Measurements from ENCODE around the gene IQCB1. TPM values are rescaled to one million over a fixed set of nuclear protein-coding genes. Genes with fewer than 3 reads are reported as not detected.

Gene IQCB1
- total and polyA plus RNA-seq, 2 of the 8 experiments (the other 6 are each of a cell fraction or from before 2014, with no cell fraction given) = 21.7 to 31.2 TPM

- H3K9ac ChIP-seq (replicated peaks in 1 of 4; ENCODE audit: extremely low read depth in 1 of 4, low read depth in 3 of 4, low read length in 3 of 4) = no peak overlapping the region
- no peak overlapping the region for H2BK5ac ChIP-seq (ENCODE audit: low read depth, low read length)
- H4K91ac ChIP-seq (replicated peaks; ENCODE audit: insufficient read length, low read length) = no peak overlapping the region
- H4K8ac ChIP-seq (ENCODE audit: extremely low read depth, insufficient read depth, low read length) = no peak overlapping the region
- H4K20me1 ChIP-seq (replicated peaks in 1 of 2; ENCODE audit: control insufficient read depth in 1 of 2, insufficient read depth in 2 of 2, low read length in 2 of 2) = no peaks in the 10 kb centered on the region
- no peaks in the 10 kb centered on the region for H3K36me3 ChIP-seq (ENCODE audit: control insufficient read depth in 2 of 4, insufficient read depth in 4 of 4, low read length in 3 of 4)
- H2AK5ac ChIP-seq (ENCODE audit: low read depth, low read length) = no peak overlapping the region
- FAIRE-seq = no peak
- no peak overlapping the region for H3K4me2 ChIP-seq (ENCODE audit: insufficient read depth in 1 of 2, low read depth in 2 of 2, low read length in 2 of 2)
- no peak overlapping the region for H3K27ac ChIP-seq (ENCODE audit: low read depth, low read length)
- no peaks in the 10 kb centered on the region for H3K79me1 ChIP-seq (ENCODE audit: low read depth, low read length)
- no peak overlapping the region for H2BK20ac ChIP-seq (ENCODE audit: low read length)
- no peak for DNase-seq (ENCODE audit: low read depth in 1 of 2, low spot score in 2 of 2)
- H2BK15ac ChIP-seq (ENCODE audit: low read length) = no peak overlapping the region
- no peaks in the 10 kb centered on the region for H3K9me3 ChIP-seq (ENCODE audit: insufficient read depth in 2 of 2, low read depth in 1 of 2, low read length in 1 of 2)
- no peak overlapping the region for H2AFZ ChIP-seq (ENCODE audit: low read length)
- no peak overlapping the region for H2BK12ac ChIP-seq (ENCODE audit: low read depth, low read length)
- no peak overlapping the region for H3K4ac ChIP-seq (replicated peaks; ENCODE audit: insufficient read length, low read depth, low read length)
- H3K14ac ChIP-seq (ENCODE audit: insufficient read length) = no peak overlapping the region
- no peaks in the 10 kb centered on the region for H3K79me2 ChIP-seq (ENCODE audit: control insufficient read depth in 1 of 2, insufficient read depth in 2 of 2, low read length in 2 of 2)
- no peaks in the 10 kb centered on the region for H3K23me2 ChIP-seq (ENCODE audit: low read depth, low read length)
- no peak overlapping the region for H3K18ac ChIP-seq (ENCODE audit: extremely low read depth, low read length)
- no peak overlapping the region for H3K56ac ChIP-seq (replicated peaks; ENCODE audit: insufficient read length, low read depth, low read length)
- ChIA-PET CTCF (ENCODE audit: partially characterized antibody) (interaction anchor here (1.0 kb wide), 1 partner anchor 10 kb away, joined by 3 read pairs; no protein-coding TSS in a partner anchor), POLR2A (ENCODE audit: partially characterized antibody) (no interaction called here)
- no peak overlapping the region for H4K5ac ChIP-seq (ENCODE audit: insufficient read length, low read depth, low read length)
- H3K4me3 ChIP-seq (ENCODE audit: extremely low read depth in 1 of 4, insufficient read depth in 2 of 4, low read depth in 3 of 4, low read length in 4 of 4) = no peak overlapping the region
- no peak overlapping the region for H3K23ac ChIP-seq (ENCODE audit: insufficient read length)
- WGBS, 2 experiments (ENCODE audit: extremely low coverage in 1 of 2, insufficient coverage in 1 of 2, insufficient read length in 1 of 2, insufficient replicate concordance in 2 of 2, low coverage in 1 of 2, low lambda C conversion rate in 2 of 2, missing lambda C conversion rate in 1 of 2) = 92% methylated on average over 2 of the region's 2 CpGs; no CpG with 5 or more reads in 1 of the 2 experiments
- no peak overlapping the region for H2BK120ac ChIP-seq (replicated peaks; ENCODE audit: low read depth, low read length)
- no peaks in the 10 kb centered on the region for H3K4me1 ChIP-seq (replicated peaks in 1 of 4; ENCODE audit: control insufficient read depth in 3 of 4, insufficient read depth in 4 of 4, low read length in 3 of 4)
- no peaks in the 10 kb centered on the region for H3K27me3 ChIP-seq (replicated peaks in 1 of 4; ENCODE audit: control insufficient read depth in 3 of 4, extremely low read depth in 1 of 4, insufficient read depth in 3 of 4, low read length in 3 of 4)
- no peak for TF ChIP-seq NANOG (IDR thresholded peaks at IDR 0.05; ENCODE audit: insufficient read depth, low read depth, low read length, poor library complexity, severe bottlenecking)
- no peak for TF ChIP-seq RAD21 (IDR thresholded peaks at IDR 0.05 in 1 of 2, conservative IDR thresholded peaks at IDR 0.05 in 1 of 2; ENCODE audit: low read depth in 2 of 2, low read length in 2 of 2)
- no peak for TF ChIP-seq KDM4A (IDR thresholded peaks at IDR 0.05; ENCODE audit: low read depth, low read length, severe bottlenecking)
- TF ChIP-seq KDM5A (IDR thresholded peaks at IDR 0.05; ENCODE audit: low read length) = no peak
Observed at GRCh38 chr3:121852256-121852655, 17.4 kb upstream of the IQCB1 start.
